IMR-90 (cell line): ENCODE measurements around the gene FOXK2. TPM values are rescaled to one million over a fixed set of nuclear protein-coding genes. Genes with fewer than 3 reads are reported as not detected.

Source experiments
- ATAC-seq: fragments of 200-7000 bp; cut with Tn5 transposase; 2 replicates; pipeline ENCODE4 v1.9.1; 2020; ENCODE audit warnings: low read depth, mild to moderate bottlenecking, moderate library complexity
- BruUV-seq: library from RNA; stranded (reverse); fragments of 400-500 nt; replicated peaks from 2 replicates; lab custom pipeline; 2021; lab: Mats Ljungman, UMichigan
- CTCF ChIA-PET: fragments of 300-600 bp; formaldehyde crosslinking; extraction: SDS; loops from one replicate; lab custom pipeline; 2021; ENCODE audit warnings: antibody characterized with exemption; lab: Yijun Ruan, JAX
- POLR2A ChIA-PET: fragments of 300-600 bp; sonication (Branson Sonifier 250); formaldehyde crosslinking; loops from one replicate; lab custom pipeline; 2022; ENCODE audit warnings: antibody characterized with exemption; ENCODE audit not compliant: unreplicated experiment; lab: Charles Lee
- DNase-seq: peaks from one replicate; pipeline ENCODE4 v3.0.0; 2013
- H2AFZ ChIP-seq: replicated peaks from 2 replicates; pipeline ENCODE3; 2013; ENCODE audit warnings: low read length, mild to moderate bottlenecking; ENCODE audit not compliant: poor library complexity
- H2AK5ac ChIP-seq: 2 replicates; pipeline ENCODE4 v1.6.1; 2013; ENCODE audit warnings: low read depth, low read length, inconsistent platforms
- H2AK9ac ChIP-seq: replicated peaks from 2 replicates; pipeline ENCODE3; 2013; ENCODE audit warnings: mild to moderate bottlenecking, low read depth, low read length, moderate library complexity; ENCODE audit not compliant: poor library complexity
- H2BK120ac ChIP-seq: 2 replicates; pipeline ENCODE4 v1.6.1; 2013; ENCODE audit warnings: low read depth, low read length, inconsistent platforms
- H2BK15ac ChIP-seq: 3 replicates; pipeline ENCODE4 v1.6.1; 2013; ENCODE audit warnings: low read depth, low read length, inconsistent platforms
- H2BK20ac ChIP-seq: 2 replicates; pipeline ENCODE4 v1.6.1; 2013; ENCODE audit warnings: low read depth, mild to moderate bottlenecking, inconsistent platforms, low read length, moderate library complexity
- H2BK5ac ChIP-seq: 2 replicates; pipeline ENCODE4 v1.6.1; 2013; ENCODE audit warnings: mild to moderate bottlenecking, low read depth, low read length, inconsistent platforms; ENCODE audit not compliant: poor library complexity, severe bottlenecking
- H3K14ac ChIP-seq: replicated peaks from 2 replicates; pipeline ENCODE4 v1.6.1; 2013; ENCODE audit warnings: low read depth, low read length, inconsistent platforms
- H3K18ac ChIP-seq: 2 replicates; pipeline ENCODE4 v1.6.1; 2013; ENCODE audit warnings: low read depth, low read length, control low read depth
- H3K23ac ChIP-seq: 2 replicates; pipeline ENCODE4 v1.6.1; 2013; ENCODE audit warnings: low read depth, low read length, inconsistent platforms
- H3K27ac ChIP-seq: 2 replicates; pipeline ENCODE4 v1.5.1; 2013; ENCODE audit warnings: mild to moderate bottlenecking, control low read depth, low read length; ENCODE audit not compliant: insufficient read depth
- H3K27me3 ChIP-seq: 2 replicates; pipeline ENCODE4 v1.6.1; 2013; ENCODE audit warnings: low read length; ENCODE audit not compliant: control insufficient read depth, insufficient read depth
- H3K36me3 ChIP-seq: 2 replicates; pipeline ENCODE4 v1.6.1; 2013; ENCODE audit warnings: low read length, mixed read lengths; ENCODE audit not compliant: control insufficient read depth, insufficient read depth
- H3K4ac ChIP-seq: 2 replicates; pipeline ENCODE4 v1.6.1; 2013; ENCODE audit warnings: low read depth, low read length, inconsistent platforms
- H3K4me1 ChIP-seq: 2 replicates; pipeline ENCODE4 v1.6.1; 2013; ENCODE audit warnings: low read length, mixed read lengths; ENCODE audit not compliant: control insufficient read depth, insufficient read depth
- H3K4me2 ChIP-seq: 2 replicates; pipeline ENCODE4 v1.6.1; 2013; ENCODE audit warnings: low read depth, mild to moderate bottlenecking, control low read depth, low read length, moderate library complexity
- H3K4me3 ChIP-seq: 2 replicates; pipeline ENCODE4 v1.5.1; 2013; ENCODE audit warnings: low read depth, mild to moderate bottlenecking, control low read depth, low read length, moderate library complexity; ENCODE audit not compliant: insufficient read depth
- H3K56ac ChIP-seq: 2 replicates; pipeline ENCODE4 v1.6.1; 2013; ENCODE audit warnings: low read length, inconsistent platforms; ENCODE audit not compliant: insufficient read depth; ENCODE audit errors: extremely low read depth
- H3K79me1 ChIP-seq, 2 experiments: 2 replicates each; pipeline ENCODE4 v1.6.1; 2013; ENCODE audit warnings: low read length in 2 of 2, inconsistent platforms in 1 of 2, low read depth in 1 of 2
- H3K9ac ChIP-seq: 2 replicates; pipeline ENCODE4 v1.6.1; 2013; ENCODE audit warnings: low read depth, low read length, control low read depth
- H3K9me1 ChIP-seq: 2 replicates; pipeline ENCODE4 v1.6.1; 2013; ENCODE audit warnings: low read length, inconsistent platforms; ENCODE audit not compliant: insufficient read depth
- H3K9me3 ChIP-seq: 2 replicates; pipeline ENCODE4 v1.6.1; 2013; ENCODE audit warnings: low read length; ENCODE audit not compliant: control insufficient read depth, insufficient read depth
- H4K20me1 ChIP-seq: 2 replicates; pipeline ENCODE4 v1.6.1; 2013; ENCODE audit warnings: low read length, inconsistent platforms; ENCODE audit not compliant: insufficient read depth
- H4K5ac ChIP-seq: 2 replicates; pipeline ENCODE4 v1.6.1; 2013; ENCODE audit warnings: mild to moderate bottlenecking, low read depth, low read length, control low read depth
- H4K8ac ChIP-seq, 2 experiments: 2 replicates each; pipeline ENCODE4 v1.6.1; 2013; ENCODE audit warnings: low read depth in 2 of 2, low read length in 2 of 2, control low read depth in 1 of 2, inconsistent platforms in 1 of 2
- H4K91ac ChIP-seq: 2 replicates; pipeline ENCODE4 v1.6.1; 2013; ENCODE audit warnings: low read depth, low read length, inconsistent platforms; ENCODE audit not compliant: insufficient read depth
- CEBPB ChIP-seq: IDR thresholded peaks from 2 replicates; pipeline ENCODE4 v1.6.1; 2012; ENCODE audit warnings: low read depth, low read length, improper control_type of control experiment
- FOS ChIP-seq: fragments of 150-350 bp; IDR thresholded peaks from 2 replicates; pipeline ENCODE4 v1.6.1; 2016; ENCODE audit warnings: low read depth, low read length
- MAFK ChIP-seq: IDR thresholded peaks from 2 replicates; pipeline ENCODE4 v1.6.1; 2012; ENCODE audit warnings: low read depth, low read length, improper control_type of control experiment
- NFE2L2 ChIP-seq: fragments of 150-350 bp; IDR thresholded peaks from 2 replicates; pipeline ENCODE4 v1.6.1; 2016; ENCODE audit warnings: low read depth, mild to moderate bottlenecking, low read length
- POLR2A ChIP-seq: IDR thresholded peaks from 2 replicates; pipeline ENCODE4 v1.6.1; 2012; ENCODE audit warnings: mild to moderate bottlenecking, low read depth, low read length
- RAD21 ChIP-seq: IDR thresholded peaks from 2 replicates; pipeline ENCODE4 v1.6.1; 2012; ENCODE audit warnings: low read length, improper control_type of control experiment
- RCOR1 ChIP-seq: IDR thresholded peaks from 2 replicates; pipeline ENCODE4 v1.6.1; 2012; ENCODE audit warnings: mild to moderate bottlenecking, low read length, improper control_type of control experiment; ENCODE audit not compliant: insufficient replicate concordance
- RFX5 ChIP-seq: IDR thresholded peaks from 2 replicates; pipeline ENCODE4 v1.8.0; 2012; ENCODE audit warnings: low read depth, mild to moderate bottlenecking, low read length, moderate library complexity
- WGBS, 2 experiments: methylation state at CpG; one replicate each; pipeline versions ENCODE4 v1.1.5 to v1.1.7; 2013; ENCODE audit warnings: missing lambda C conversion rate in 2 of 2; ENCODE audit not compliant: insufficient read length in 1 of 2; ENCODE audit errors: extremely low coverage in 2 of 2; 5-methylcytosine and 5-hydroxymethylcytosine counted together
- dilution Hi-C: fragments of 300-500 bp; cut with HindIII; formaldehyde crosslinking; loops from one replicate; pipeline ENCODE4 v1.14.3; 2018; ENCODE audit warnings: low sequenced_read_pairs; ENCODE audit not compliant: unreplicated experiment
- in situ Hi-C: fragments of 300-500 bp; cut with MboI; formaldehyde crosslinking; loops from 3 replicates; pipeline ENCODE4 v1.14.3; 2019; ENCODE audit warnings: low sequenced_read_pairs, inconsistent platforms, mixed read lengths
- intact Hi-C: fragments of 100-400 bp; cut with micrococcal nuclease; formaldehyde crosslinking; loops from 2 replicates; pipeline ENCODE4 v1.10.0; 2022
- polyA plus RNA-seq, 3 experiments: library from polyadenylated mRNA; depleted of rRNA; stranded (reverse); fragments of >200 nt; gene quantifications; 2 replicates each; pipeline ENCODE4 v1.2.3, GENCODE V29; 2012; ENCODE audit warnings: low replicate concordance in 1 of 3
- total RNA-seq: library from RNA; depleted of rRNA; stranded (reverse); fragments of >200 nt; gene quantifications from 2 replicates; pipeline ENCODE4 v1.2.3, GENCODE V29; 2012
- TF ChIP-seq, protein P1 (sequence below): conservative IDR thresholded peaks from 2 replicates; pipeline ENCODE4 v1.5.1; 2012; ENCODE audit warnings: mild to moderate bottlenecking, low read depth, low read length, improper control_type of control experiment
- TF ChIP-seq, protein P2 (sequence below): fragments of 150-350 bp; IDR thresholded peaks from 2 replicates; pipeline ENCODE4 v1.6.1; 2016; ENCODE audit warnings: low read depth, mild to moderate bottlenecking, low read length, moderate library complexity, borderline replicate concordance
- TF ChIP-seq, protein P3 (sequence below): fragments of 150-350 bp; IDR thresholded peaks from 2 replicates; pipeline ENCODE4 v1.6.1; 2017; ENCODE audit warnings: mild to moderate bottlenecking, antibody characterized with exemption, low read length, low read depth

FOXK2 gene
- total and polyA plus RNA-seq, 2 of the 4 experiments (the other 2 are of a cell fraction) = 12.5 to 20.0 TPM

DNA sequence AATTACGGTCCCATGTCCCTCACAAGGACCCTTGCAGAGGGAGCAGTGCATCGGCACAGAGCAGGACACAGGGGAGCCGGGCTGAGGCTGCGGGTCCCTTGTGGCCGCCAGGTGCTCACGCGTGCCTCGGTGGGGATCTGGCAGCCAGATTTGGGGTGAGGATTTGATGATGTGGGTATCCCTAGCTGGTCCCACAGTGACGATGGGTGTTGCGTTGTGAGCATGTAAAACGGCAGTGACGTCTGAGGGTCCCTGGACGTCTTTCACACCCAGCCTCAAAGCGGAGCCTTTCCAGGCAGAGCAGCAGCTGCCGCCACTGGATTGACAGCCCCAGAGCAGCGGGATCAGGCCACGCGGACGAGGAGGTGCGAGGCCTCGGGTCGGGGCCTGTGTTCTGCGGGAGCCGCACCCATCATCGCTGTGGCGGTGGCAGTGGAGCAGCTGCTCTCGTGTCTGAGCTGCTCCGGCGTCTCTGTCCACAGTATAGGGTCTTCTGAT lies 74.1 kb downstream of the FOXK2 start:
- Histone ChIP-seq H2BK5ac (peak overlapping the region; percentile 83), H3K36me3 (peaks cover 40% of the 10 kb centered on the region), H3K27ac (peak overlapping the region; percentile 84), H2AK5ac (peak overlapping the region; percentile 97), H3K23ac (peak overlapping the region; percentile 91), H3K56ac (no peak overlapping the region; the same call in 1 of the 2 replicates), H2AK9ac (peak overlapping the region; percentile 94), H4K20me1 (peaks cover 9% of the 10 kb centered on the region), H3K4me2 (peak overlapping the region; percentile 86), H3K9me3 (no peaks in the 10 kb centered on the region), H4K91ac (peak overlapping the region; percentile 83), H3K27me3 (no peaks in the 10 kb centered on the region), H3K4me3 (peak overlapping the region; percentile 51), H3K18ac (peak overlapping the region; percentile 49), H2AFZ (peak overlapping the region; percentile 81), H2BK20ac (no peak overlapping the region), H3K4ac (peak overlapping the region; percentile 90), H3K14ac (peak overlapping the region; percentile 97), H3K79me1 (peaks cover 11 to 51% of the 10 kb centered on the region in 2 experiments), H3K4me1 (peaks cover 11% of the 10 kb centered on the region), H2BK15ac (no peak overlapping the region; the same call in 2 of the 3 replicates), H3K9ac (peak overlapping the region; percentile 84), H3K9me1 (peaks cover 9% of the 10 kb centered on the region), H4K5ac (peak overlapping the region; percentile 79), H2BK120ac (peak overlapping the region; percentile 30; the same call in 1 of the 2 replicates), H4K8ac (peak overlapping the region; percentile 81 to 97)
- no peak; the same call in 1 of the 2 replicates for ATAC-seq
- DNase-seq = no peak
- TF ChIP-seq MAFK (no peak), RCOR1 (no peak), NFE2L2 (no peak), RFX5 (no peak), RAD21 (no peak), POLR2A (no peak), CEBPB (no peak), FOS (no peak)
- TF ChIP-seq, protein P1, sequence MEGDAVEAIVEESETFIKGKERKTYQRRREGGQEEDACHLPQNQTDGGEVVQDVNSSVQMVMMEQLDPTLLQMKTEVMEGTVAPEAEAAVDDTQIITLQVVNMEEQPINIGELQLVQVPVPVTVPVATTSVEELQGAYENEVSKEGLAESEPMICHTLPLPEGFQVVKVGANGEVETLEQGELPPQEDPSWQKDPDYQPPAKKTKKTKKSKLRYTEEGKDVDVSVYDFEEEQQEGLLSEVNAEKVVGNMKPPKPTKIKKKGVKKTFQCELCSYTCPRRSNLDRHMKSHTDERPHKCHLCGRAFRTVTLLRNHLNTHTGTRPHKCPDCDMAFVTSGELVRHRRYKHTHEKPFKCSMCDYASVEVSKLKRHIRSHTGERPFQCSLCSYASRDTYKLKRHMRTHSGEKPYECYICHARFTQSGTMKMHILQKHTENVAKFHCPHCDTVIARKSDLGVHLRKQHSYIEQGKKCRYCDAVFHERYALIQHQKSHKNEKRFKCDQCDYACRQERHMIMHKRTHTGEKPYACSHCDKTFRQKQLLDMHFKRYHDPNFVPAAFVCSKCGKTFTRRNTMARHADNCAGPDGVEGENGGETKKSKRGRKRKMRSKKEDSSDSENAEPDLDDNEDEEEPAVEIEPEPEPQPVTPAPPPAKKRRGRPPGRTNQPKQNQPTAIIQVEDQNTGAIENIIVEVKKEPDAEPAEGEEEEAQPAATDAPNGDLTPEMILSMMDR = no peak
- TF ChIP-seq, protein P2, sequence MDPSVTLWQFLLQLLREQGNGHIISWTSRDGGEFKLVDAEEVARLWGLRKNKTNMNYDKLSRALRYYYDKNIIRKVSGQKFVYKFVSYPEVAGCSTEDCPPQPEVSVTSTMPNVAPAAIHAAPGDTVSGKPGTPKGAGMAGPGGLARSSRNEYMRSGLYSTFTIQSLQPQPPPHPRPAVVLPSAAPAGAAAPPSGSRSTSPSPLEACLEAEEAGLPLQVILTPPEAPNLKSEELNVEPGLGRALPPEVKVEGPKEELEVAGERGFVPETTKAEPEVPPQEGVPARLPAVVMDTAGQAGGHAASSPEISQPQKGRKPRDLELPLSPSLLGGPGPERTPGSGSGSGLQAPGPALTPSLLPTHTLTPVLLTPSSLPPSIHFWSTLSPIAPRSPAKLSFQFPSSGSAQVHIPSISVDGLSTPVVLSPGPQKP = no peak
- TF ChIP-seq, protein P3, sequence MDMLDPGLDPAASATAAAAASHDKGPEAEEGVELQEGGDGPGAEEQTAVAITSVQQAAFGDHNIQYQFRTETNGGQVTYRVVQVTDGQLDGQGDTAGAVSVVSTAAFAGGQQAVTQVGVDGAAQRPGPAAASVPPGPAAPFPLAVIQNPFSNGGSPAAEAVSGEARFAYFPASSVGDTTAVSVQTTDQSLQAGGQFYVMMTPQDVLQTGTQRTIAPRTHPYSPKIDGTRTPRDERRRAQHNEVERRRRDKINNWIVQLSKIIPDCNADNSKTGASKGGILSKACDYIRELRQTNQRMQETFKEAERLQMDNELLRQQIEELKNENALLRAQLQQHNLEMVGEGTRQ = no peak
- intact Hi-C loops = no loop called here
- WGBS, 2 experiments = 32% methylated on average over 15 of the region's 29 CpGs; no CpG with 5 or more reads in 1 of the 2 experiments
- POLR2A ChIA-PET = interaction anchor here (0.6 kb wide), 1 partner anchor 301 kb away, joined by 5 read pairs; no protein-coding TSS in a partner anchor
- in situ Hi-C loops = no loop called here
- no TSS peak for BruUV-seq
- dilution Hi-C loops = no loop called here
- CTCF ChIA-PET = no interaction called here
